ENCODE measurements around the gene SIPA1L3. TPM values are rescaled to one million over a fixed set of nuclear protein-coding genes. Genes with fewer than 3 reads are reported as not detected.

SIPA1L3 gene
- total RNA-seq, 1 experiment from 2014 or later: 66.3 TPM

- TF ChIP-seq POLR2AphosphoS5 (IDR thresholded peaks at IDR 0.05; ENCODE audit: low read depth, low read length) (no peak), CTCF (IDR thresholded peaks at IDR 0.05) (no peak), REST (IDR thresholded peaks at IDR 0.05; ENCODE audit: insufficient read depth in 1 of 2, low read depth in 2 of 2, low read length in 1 of 2) (no peak), SIN3A (IDR thresholded peaks at IDR 0.05; ENCODE audit: borderline replicate concordance, insufficient read depth, low read depth, low read length) (no peak), TCF7L2 (IDR thresholded peaks at IDR 0.05; ENCODE audit: low read depth, low read length) (no peak)
- ATAC-seq (no peak), DNase-seq (ENCODE audit: low read depth, low spot score) (no peak)
- Histone ChIP-seq H3K4me3 (ENCODE audit: low read depth in 2 of 2, low read length in 2 of 2) (no peak overlapping the region), H3K27me3 (ENCODE audit: control insufficient read depth, insufficient read depth, low read length) (no peaks in the 10 kb centered on the region), H3K27ac (ENCODE audit: low read length) (no peak overlapping the region), H3K9me3 (ENCODE audit: control insufficient read depth, insufficient read depth, low read depth, low read length) (no peaks in the 10 kb centered on the region), H3K4me1 (ENCODE audit: control insufficient read depth, insufficient read depth, low read length) (no peaks in the 10 kb centered on the region), H3K36me3 (ENCODE audit: control insufficient read depth, insufficient read depth, low read length) (no peaks in the 10 kb centered on the region)
- in situ Hi-C loops (cut with HindIII; ENCODE audit: low pct_unique_long_range_greater_than_20kb, low sequenced_read_pairs): no loop called here
- ChIA-PET CTCF (interaction anchor here (0.6 to 0.7 kb wide), 2 partner anchors 118 to 838 kb away, joined by 5 to 8 read pairs; no protein-coding TSS in a partner anchor), POLR2A (interaction anchor here (0.6 kb wide), 1 partner anchor 17 kb away, joined by 3 read pairs; no protein-coding TSS in a partner anchor)
- intact Hi-C loops (cut with micrococcal nuclease; ENCODE audit: unreplicated experiment): no loop called here
- BruUV-seq (replicated peaks): no TSS peak
Observed at GRCh38 chr19:38015761-38016160, 108.8 kb downstream of the SIPA1L3 start.

GRCh38 chr19:38017401-38018151 is 110.6 kb downstream of the SIPA1L3 start:
- BruUV-seq (replicated peaks): no TSS peak
- in situ Hi-C loops (cut with HindIII; ENCODE audit: low pct_unique_long_range_greater_than_20kb, low sequenced_read_pairs): no loop called here

More at GRCh38 chr19:38017401-38018151, 110.6 kb downstream of the SIPA1L3 start:
- Histone ChIP-seq H3K4me1 (ENCODE audit: control insufficient read depth, insufficient read depth, low read length) (no peaks in the 10 kb centered on the region), H3K9me3 (ENCODE audit: control insufficient read depth, insufficient read depth, low read depth, low read length) (no peaks in the 10 kb centered on the region), H3K27ac (ENCODE audit: low read length) (no peak overlapping the region), H3K27me3 (ENCODE audit: control insufficient read depth, insufficient read depth, low read length) (no peaks in the 10 kb centered on the region), H3K36me3 (ENCODE audit: control insufficient read depth, insufficient read depth, low read length) (no peaks in the 10 kb centered on the region), H3K4me3 (ENCODE audit: low read depth in 2 of 2, low read length in 2 of 2) (no peak overlapping the region)
- DNase-seq (ENCODE audit: low read depth, low spot score) (no peak), ATAC-seq (no peak)
- intact Hi-C loops (cut with micrococcal nuclease; ENCODE audit: unreplicated experiment): no loop called here
- ChIA-PET POLR2A (no interaction called here), CTCF (no interaction called here)
- TF ChIP-seq CTCF (IDR thresholded peaks at IDR 0.05) (no peak), POLR2AphosphoS5 (IDR thresholded peaks at IDR 0.05; ENCODE audit: low read depth, low read length) (no peak), SIN3A (IDR thresholded peaks at IDR 0.05; ENCODE audit: borderline replicate concordance, insufficient read depth, low read depth, low read length) (no peak), TCF7L2 (IDR thresholded peaks at IDR 0.05; ENCODE audit: low read depth, low read length) (no peak), REST (IDR thresholded peaks at IDR 0.05; ENCODE audit: insufficient read depth in 1 of 2, low read depth in 2 of 2, low read length in 1 of 2) (no peak)

Data from Panc1 (cell line).